Measurements from ENCODE around the gene FOS. TPM values are rescaled to one million over a fixed set of nuclear protein-coding genes. Genes with fewer than 3 reads are reported as not detected.

Gene FOS
- total and polyA plus RNA-seq, 2 donors (not counting 1 experiment from before 2014, with no cell fraction given), result 103 to 4,077 TPM

DNA sequence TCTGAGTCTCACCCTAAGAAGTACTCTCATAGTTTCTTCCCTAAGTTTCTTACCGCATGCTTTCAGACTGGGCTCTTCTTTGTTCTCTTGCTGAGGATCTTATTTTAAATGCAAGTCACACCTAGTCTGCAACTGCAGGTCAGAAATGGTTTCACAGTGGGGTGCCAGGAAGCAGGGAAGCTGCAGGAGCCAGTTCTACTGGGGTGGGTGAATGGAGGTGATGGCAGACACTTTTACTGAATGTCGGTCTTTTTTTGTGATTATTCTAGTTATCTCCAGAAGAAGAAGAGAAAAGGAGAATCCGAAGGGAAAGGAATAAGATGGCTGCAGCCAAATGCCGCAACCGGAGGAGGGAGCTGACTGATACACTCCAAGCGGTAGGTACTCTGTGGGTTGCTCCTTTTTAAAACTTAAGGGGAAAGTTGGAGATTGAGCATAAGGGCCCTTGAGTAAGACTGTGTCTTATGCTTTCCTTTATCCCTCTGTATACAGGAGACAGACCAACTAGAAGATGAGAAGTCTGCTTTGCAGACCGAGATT is 1.7 kb downstream of the FOS start:
- H2AFZ ChIP-seq (ENCODE audit: insufficient read depth, low read depth, low read length, poor library complexity, severe bottlenecking), result no peak overlapping the region
- TF ChIP-seq, protein P1, sequence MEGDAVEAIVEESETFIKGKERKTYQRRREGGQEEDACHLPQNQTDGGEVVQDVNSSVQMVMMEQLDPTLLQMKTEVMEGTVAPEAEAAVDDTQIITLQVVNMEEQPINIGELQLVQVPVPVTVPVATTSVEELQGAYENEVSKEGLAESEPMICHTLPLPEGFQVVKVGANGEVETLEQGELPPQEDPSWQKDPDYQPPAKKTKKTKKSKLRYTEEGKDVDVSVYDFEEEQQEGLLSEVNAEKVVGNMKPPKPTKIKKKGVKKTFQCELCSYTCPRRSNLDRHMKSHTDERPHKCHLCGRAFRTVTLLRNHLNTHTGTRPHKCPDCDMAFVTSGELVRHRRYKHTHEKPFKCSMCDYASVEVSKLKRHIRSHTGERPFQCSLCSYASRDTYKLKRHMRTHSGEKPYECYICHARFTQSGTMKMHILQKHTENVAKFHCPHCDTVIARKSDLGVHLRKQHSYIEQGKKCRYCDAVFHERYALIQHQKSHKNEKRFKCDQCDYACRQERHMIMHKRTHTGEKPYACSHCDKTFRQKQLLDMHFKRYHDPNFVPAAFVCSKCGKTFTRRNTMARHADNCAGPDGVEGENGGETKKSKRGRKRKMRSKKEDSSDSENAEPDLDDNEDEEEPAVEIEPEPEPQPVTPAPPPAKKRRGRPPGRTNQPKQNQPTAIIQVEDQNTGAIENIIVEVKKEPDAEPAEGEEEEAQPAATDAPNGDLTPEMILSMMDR (IDR thresholded peaks at IDR 0.05), result no peak
- TF ChIP-seq EZH2 (IDR thresholded peaks at IDR 0.05; ENCODE audit: borderline replicate concordance, insufficient read depth, low read depth, low read length, poor library complexity, severe bottlenecking), result no peak
- peak overlapping the region; percentile 99 for H3K4me2 ChIP-seq (replicated peaks; ENCODE audit: low read depth, low read length, poor library complexity, severe bottlenecking)
- ChIA-PET POLR2A (interaction anchor here (0.6 to 1.6 kb wide), 4 partner anchors 9 to 21 kb away, joined by 3 to 7 read pairs (median 4); no protein-coding TSS in a partner anchor), CTCF (interaction anchor here (1.4 kb wide), 1 partner anchor 17 kb away, joined by 4 read pairs; no protein-coding TSS in a partner anchor)
- peaks cover 34% of the 10 kb centered on the region for H3K27me3 Mint-ChIP-seq
- no peaks in the 10 kb centered on the region for H3K9me3 Mint-ChIP-seq (ENCODE audit: insufficient read depth)
- peak overlapping the region; percentile 99 for H3K4me3 Mint-ChIP-seq
- 100% methylated on average over 6 of the region's 7 CpGs for WGBS (ENCODE audit: insufficient coverage)
- peak overlapping the region in 4 of 5 experiments; percentile 86 to 100 (median 96) for H3K4me3 ChIP-seq (ENCODE audit: control extremely low read depth in 1 of 5, extremely low read depth in 1 of 5, insufficient read depth in 1 of 5, low read depth in 2 of 5, low read length in 4 of 5)
- peaks cover 0 to 13% (median 0%) of the 10 kb centered on the region in 3 donors for H3K9me3 ChIP-seq (ENCODE audit: control extremely low read depth in 1 of 3, control insufficient read depth in 2 of 3, insufficient read depth in 1 of 3, low read length in 2 of 3)
- H3K27me3 ChIP-seq (replicated peaks in 1 of 4; ENCODE audit: control extremely low read depth in 1 of 4, control insufficient read depth in 3 of 4, insufficient read depth in 4 of 4, low read length in 3 of 4), result peaks cover 0 to 58% (median 28%) of the 10 kb centered on the region in 4 experiments
- intact Hi-C loops (cut with micrococcal nuclease), result no loop called here
- H3K27ac ChIP-seq (ENCODE audit: low read length in 2 of 2), result no peak overlapping the region
- H3K79me2 ChIP-seq (ENCODE audit: control insufficient read depth, insufficient read depth, low read length), result peaks cover 4% of the 10 kb centered on the region
- H3K9ac ChIP-seq (ENCODE audit: low read length), result peak overlapping the region; percentile 95
- ATAC-seq (ENCODE audit: low read depth) (no peak), DNase-seq (no peak)
- H3K27ac Mint-ChIP-seq, result no peak overlapping the region
- peaks cover 47% of the 10 kb centered on the region for H3K4me1 Mint-ChIP-seq
- peaks cover 39 to 40% of the 10 kb centered on the region in 2 donors for H3K4me1 ChIP-seq (ENCODE audit: control insufficient read depth in 2 of 2, insufficient read depth in 2 of 2, low read length in 2 of 2)
- peaks cover 27% of the 10 kb centered on the region for H4K20me1 ChIP-seq (ENCODE audit: control insufficient read depth, insufficient read depth, low read length, poor library complexity, severe bottlenecking)
- H3K36me3 ChIP-seq (replicated peaks in 1 of 2; ENCODE audit: control extremely low read depth in 1 of 2, control insufficient read depth in 1 of 2, extremely low read depth in 1 of 2, insufficient read depth in 2 of 2, low read length in 1 of 2), result peaks cover 0 to 2% of the 10 kb centered on the region in 2 experiments
